HG03039 (cell line): ENCODE measurements around the gene CAPN12.
"Not testable (repeated sequence)": the region's sequence is repeated elsewhere in the genome, so short reads cannot be mapped to it uniquely, and the experiment has no call there.

ENCODE experiments used
- ATAC-seq: cut with Tn5 transposase; IDR thresholded peaks from one replicate; pipeline ENCODE4 v1.9.1; 2021; ENCODE audit warnings: mild to moderate bottlenecking, moderate library complexity; ENCODE audit not compliant: unreplicated experiment

The CAPN12 gene

DNA sequence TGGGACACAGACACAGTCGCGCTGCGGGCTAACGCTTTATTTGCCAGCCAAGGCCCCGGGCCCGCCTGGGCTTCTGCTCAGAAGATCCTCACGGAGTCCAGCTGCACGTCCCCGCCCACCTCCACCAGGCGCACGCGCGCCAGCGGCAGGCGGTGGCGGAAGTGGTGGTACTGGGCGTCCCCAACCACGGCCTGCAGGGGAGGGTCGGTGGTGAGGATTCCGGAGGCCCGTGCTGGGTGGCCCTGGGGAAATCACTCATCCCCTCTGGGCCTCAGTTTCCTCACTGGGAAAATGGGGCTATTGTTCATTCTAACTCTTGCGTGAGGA lies 26.6 kb upstream of the CAPN12 start:
- ATAC-seq = peak; percentile 49

DNA sequence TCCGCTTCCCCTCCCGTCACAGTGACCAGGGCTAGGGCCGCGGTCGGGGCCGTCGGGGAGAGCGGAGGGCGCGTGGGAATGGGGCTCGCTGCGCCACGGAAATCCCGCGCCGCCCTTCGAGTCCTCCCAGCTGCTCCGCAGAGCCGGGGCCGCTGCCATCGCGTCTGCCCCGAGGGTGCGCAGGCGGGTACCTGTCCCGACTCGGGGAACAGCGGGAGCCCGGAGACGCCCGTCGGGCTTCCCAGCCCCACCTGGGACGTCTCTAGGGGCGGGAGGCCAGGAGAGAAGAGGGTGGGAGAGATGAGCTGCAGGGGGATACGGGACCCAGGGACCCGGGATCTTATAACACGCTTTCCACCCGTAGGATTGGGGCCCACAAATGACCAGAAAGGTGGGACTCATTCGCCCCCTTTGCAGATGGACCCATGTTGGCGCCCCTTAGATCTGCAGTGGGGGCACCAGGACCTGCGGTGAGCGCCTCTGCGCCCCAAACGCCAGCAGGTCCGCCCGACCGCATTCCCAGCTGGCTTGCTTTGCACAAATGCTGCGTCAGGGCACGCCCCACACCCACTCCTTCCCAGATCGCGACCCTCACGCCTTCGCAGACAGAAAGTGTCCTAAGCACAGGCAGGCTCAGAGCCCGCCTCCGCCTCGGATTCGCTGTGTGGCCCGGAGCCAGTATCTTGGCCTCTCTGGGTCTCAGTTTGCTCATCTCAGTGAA lies 26.1 kb upstream of the CAPN12 start:
- ATAC-seq = peak; percentile 24

DNA sequence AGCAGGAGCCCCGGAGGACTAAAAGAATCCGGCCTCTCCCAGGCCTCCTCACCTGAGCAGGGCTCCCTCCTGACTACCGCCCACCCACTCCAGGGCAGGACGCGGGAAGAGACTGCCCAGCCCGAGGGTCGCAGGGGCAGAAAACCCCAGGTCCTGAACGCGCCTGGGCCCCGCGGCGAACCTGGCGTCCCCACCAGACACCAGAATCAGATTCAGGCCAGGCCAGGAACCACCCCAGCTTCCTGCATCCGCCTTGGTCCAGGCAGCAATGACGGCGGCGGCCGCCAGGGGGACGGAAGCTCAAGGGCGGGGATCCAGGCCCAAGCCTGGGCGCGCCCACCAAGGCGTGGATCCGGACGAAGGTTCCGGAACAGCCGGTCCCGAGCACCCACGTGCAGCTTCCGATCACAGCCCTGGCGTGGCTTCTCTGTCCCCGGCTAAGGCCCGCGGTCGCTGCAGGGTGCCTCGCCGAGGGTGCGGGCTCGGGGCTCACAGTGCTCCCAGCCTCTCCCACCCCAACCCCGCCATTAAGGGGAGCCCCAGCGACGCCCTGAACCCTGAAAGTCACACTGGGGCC lies 25.4 kb upstream of the CAPN12 start:
- no peak for ATAC-seq

DNA sequence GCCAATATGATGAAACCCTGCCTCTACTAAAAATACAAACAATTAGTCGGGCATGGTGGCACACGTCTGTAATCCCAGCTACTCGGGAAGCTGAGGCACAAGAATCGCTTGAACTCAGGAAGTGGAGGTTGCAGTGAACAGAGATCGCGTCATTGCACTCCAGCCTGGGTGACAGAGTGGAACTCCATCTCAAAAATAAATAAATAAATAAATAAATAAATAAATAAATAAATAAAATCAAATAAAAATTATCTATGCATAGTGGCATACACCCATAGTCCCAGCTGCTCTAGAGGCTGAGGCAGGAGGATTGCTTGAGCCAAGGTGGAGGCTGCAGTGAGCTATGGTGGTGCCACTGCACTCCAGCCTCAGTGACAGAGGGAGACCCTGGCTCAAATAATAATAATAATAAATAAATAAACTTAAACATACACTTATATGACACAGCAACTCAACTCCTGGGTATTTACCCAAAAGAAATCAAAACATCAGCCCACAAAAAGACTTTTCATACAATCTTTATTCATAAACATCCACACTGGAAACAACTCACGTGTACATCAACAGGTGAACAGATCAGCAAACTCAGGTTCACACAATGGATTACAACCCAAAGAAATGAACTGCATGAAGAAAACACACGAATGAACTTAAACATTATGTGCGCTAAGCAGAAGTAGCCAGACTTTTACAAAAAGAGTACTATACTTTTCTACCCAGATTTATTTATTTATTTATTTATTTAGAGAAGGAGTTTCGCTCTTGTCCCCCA lies 22.2 kb upstream of the CAPN12 start:
- ATAC-seq = no peak

DNA sequence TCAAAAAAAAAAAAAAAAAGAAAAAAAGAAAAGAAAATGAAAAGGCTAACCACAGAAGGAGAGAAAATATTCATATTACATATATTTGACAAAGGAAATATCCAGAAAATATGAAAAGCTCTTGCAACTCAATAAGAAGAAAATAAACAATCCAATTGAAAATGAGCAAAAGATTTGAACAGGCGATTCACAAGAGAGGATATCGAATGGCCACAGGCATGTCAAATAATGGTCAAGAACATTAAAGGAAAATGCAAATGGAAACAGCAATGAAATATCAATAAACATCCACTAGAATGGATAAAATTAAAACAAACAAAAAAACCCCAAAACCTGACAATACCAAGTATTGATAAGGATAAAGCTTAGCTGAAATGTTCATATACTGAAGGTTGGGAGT lies 20.9 kb upstream of the CAPN12 start:
- ATAC-seq = no peak

DNA sequence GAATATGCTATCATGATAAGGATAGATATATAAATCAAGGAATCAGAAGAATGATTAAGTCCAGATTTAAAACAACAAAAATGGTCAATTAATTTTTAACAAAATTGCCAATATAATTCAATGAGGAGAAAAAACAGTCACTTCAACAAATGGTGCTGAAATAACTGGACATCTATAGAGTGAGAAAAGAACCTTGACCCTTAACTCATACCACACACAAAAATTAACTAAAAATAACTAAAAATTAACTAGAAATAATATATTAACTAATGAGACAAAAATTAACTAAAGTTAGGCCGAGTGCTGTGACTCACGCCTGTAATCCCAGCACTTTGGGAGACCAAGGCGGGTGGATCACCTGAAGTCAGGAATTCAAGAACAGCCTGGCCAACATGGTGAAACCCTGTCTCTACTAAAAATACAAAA lies 19.5 kb upstream of the CAPN12 start:
- ATAC-seq = no peak

DNA sequence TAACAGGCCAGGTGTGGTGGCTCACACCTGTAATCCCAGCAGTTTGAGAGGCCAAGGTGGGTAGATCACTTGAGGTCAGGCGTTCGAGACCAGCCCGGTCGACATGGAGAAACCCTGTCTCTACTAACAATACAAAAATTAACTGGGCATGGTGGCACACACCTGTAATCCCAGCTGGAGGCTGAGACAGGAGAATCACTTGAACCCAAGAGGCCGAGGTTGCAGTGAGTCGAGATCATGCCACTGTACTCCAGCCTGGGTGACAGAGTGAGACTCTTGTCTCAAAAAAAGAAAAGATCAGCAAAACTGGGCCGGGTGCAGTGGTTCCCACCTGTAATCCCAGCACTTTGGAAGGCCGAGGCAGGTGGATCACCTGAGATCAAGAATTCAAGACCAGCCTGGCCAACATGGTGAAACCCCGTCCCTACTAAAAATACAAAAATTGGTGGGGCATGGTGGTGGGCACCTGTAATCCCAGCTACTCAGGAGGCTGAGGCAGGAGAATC lies 17.7 kb upstream of the CAPN12 start:
- not testable (repeated sequence) for ATAC-seq

DNA sequence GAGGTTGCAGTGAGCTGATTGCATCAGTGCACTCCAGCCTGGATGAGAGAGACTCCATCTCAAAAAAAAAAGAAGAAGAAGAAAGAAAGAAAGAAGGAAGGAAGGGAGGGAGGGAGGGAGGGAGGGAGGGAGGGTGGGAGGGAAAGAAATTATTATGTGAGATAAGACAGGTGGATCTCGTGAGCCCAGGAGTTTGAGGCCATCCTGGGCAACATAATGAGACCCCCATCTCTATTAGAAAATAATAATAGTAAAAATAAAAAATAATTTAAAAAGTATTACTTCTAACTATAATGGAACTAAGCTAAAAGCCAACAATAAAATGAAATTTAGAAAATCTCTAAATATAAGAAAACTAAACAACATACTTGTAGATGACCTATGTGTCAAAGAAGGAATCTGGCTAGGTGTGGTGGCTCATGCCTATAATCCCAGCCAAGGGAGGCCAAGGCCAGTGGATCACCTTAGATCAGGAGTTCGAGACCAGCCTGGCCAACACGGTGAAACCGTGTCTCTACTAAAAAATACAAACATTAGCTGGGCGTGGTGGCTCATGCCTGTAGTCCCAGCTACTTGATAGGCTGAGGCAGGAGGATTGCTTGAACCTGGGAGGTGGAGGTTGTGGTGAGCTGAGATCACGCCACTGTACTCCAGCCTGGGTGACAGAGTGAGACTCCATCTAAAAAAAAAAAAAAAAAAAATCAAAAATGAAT lies 16.7 kb upstream of the CAPN12 start:
- ATAC-seq = not testable (repeated sequence)

DNA sequence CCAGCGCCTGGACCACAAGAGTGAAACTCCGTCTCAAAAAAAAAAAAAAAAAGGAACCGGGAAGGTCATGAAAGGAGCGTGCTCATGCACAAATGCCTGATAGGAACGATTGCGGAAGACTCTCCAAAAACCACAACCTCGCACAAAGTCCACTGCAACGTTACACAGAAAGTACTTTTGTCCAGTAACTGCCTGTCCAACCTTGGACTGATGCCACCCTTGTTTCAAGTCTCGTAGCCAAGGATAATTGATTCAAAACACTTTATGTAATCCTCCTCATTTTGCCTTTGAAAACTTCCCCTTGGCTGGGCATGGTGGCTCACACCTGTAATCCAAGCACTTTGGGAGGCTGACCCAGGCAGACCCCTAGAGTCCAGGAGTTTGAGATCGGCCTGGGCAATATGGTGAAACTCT lies 15.3 kb upstream of the CAPN12 start:
- ATAC-seq = no peak

DNA sequence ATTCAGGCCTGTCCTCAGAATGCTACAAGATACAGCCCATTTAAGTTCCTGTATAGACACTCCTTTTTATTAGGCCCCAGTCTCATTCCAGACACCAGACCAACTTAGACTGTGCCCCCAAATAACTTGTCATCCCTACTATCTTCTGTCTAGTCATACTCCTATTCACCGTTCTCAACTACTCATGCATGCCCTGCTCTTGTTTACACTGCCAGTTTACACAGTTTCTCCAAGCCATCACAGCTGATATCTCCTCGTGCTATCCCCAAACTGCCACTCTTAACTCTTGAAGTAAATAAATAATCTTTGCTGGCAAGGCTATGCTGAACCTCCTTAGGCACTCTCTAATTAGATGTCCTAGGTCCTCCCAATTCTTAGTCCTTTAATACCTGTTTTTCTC lies 9.9 kb upstream of the CAPN12 start:
- not testable (repeated sequence) for ATAC-seq

DNA sequence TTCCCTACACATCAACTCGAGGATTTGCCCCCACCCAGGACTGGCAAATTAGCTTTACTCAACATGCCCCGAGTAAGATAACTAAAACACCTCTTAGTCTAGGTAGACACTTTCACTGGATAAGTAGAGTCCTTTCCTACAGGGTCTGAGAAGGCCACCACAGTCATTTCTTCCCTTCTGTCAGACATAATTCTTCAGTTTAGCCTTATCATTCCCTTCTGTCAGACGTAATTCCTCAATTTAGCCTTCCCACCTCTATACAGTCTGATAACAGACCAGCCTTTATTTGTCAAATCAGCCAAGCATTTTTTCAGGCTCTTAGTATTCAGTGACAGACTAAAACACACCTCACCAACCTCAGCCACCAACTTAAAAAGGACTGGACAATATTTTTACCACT lies 9.5 kb upstream of the CAPN12 start:
- ATAC-seq = not testable (repeated sequence)

DNA sequence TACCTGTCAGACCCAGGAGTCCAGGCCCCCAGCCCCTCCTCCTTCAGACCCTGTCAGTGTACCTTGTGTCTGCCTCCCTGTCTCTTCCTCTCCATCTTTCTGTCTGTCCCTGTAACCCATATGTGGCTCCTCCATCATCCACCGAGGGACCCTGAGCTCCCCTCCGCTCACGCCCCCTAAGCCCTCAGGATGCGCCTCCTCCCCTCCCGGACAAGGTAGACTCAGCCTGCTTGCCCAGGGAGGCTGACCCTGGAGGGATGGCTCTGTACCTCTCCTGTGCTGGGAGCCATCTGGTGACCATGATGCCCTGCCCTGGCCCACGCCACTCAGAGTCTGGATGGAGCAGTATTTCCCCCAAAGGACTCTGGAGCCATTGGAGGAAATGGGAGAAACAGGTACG lies 1.0 kb upstream of the CAPN12 start:
- ATAC-seq = no peak

DNA sequence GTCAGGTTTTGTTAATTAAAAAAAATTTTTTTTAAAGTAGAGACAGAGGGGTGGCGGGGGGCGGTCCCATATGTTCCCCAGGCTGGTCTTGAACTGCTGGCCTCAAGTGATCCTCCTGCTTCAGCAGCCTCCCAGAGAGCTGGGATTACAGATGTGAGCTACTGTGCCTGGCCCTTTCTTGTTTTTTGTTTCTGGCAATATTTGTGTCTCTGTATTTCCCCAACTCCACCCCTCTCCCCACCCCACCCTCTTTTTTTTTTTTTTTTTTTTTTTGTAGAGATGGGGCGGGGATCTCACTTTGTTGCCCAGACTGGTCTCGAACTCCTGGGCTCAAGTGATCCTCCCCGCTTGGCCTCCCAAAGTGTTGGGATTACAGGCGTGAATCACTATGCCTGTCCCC lies 600 bp upstream of the CAPN12 start:
- no peak for ATAC-seq

DNA sequence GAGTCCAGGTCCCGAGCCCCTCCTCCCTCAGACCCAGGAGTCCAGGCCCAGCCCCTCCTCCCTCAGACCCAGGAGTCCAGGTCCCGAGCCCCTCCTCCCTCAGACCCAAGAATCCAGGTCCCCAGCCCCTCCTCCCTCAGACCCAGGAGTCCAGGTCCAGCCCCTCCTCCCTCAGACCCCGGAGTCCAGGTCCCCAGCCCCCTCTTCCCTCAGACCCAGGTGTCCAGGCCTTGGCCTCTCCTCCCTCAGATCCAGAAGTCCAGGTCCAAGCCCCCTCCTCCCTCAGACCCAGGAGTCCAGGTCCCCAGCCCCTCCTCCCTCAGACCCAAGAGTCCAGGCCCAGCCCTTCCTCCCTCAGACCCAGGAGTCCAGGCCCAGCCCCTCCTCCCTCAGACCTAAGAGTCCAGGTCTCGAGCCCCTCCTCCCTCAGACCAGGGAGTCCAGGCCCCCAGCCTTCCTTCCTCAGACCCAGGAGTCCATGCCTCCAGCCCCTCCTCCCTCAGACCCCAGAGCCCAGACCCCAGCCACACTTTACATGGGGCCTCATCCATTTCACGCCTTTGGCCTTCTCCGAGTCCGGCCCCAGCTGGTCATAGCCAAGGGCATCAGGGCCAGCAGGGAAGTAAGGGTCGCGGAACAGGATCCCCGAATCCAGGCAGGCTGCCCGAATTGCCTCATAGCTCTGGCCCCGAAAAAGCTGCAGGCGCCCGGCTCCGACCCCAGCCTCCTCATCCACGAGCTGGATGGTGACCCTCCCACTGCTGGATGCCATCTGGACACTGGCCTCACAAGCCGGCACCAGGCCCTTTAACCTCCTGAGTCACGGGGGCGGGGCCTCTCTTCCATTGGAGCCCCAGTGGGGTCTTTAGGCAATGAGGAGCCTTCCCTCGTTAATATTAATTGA lies 628 bp downstream of the CAPN12 start:
- ATAC-seq = no peak

DNA sequence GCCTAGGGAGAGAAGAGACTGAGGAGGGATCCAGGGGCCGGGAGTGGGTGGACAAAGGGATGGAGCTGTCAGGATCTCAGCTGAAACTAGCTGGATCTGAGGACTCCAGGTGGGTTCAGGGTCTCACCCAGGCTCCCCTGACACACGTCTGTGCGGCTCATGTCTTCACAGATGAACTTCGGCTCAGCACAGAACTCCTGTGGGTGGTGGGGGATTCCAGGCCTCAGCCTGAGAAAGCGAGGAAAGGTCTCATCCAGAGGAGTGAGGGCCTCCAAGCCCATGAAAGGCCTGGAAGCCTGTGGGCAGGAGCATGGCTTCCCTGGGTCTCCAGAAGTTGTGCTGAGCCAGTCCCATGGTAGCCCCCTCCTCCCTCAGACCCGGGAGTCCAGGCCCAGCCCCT lies 1.4 kb downstream of the CAPN12 start:
- no peak for ATAC-seq

DNA sequence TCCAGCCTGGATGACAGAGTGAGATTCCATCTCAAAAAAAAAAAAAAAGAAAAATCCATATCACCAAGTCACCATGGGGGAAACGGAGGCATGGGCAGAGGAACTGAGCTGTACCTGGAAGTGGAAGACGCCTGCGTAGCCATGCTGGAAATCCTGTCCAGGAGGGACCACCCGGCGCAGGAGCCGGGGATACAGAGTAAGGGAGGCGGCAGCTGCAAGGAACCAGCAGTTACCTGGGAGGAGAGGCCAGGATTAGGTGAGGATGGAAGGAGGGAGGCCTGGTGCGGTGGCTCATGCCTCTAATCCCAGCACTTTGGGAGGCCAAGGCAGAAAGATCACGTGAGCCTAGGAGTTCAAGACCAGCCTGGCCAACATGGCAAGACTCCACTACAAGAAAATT lies 2.0 kb downstream of the CAPN12 start:
- ATAC-seq = no peak

DNA sequence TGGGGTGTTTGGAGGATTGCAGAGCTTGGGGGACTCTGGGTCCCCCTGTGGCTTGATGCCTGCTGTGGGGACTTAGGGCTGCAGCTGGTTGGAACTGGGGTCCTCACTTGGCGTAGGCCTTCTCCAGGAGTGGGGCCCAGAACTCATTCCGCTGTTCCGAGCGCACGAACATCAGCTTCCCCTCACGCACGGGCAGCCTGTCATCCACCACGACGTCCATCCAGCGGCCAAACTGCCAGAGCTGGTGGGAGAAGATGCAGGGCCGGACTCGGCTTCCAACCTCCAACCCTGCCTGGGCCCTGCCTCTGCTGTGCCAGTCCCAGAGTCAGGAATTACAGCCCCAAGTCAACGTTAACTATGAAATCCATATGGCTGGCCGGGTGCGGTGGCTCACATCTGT lies 2.6 kb downstream of the CAPN12 start:
- ATAC-seq = no peak

DNA sequence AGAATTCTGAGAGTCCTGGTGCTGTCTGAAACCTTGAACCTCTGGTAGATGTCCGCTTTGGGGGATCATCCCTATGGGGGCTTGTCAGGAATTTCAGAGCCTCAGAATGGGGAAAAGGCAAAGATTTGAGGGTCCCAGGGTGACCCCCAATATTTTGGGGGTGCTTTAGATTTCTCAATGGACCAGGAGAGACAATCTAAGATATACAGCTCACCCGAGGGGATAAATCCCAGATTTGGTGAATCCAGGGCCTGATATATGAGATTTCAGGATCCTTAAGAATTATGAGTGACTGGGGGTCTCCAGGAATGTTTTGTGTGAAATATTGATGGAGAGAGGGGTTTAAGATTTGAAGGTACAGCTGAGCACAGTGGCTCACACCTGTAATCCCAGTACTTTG lies 3.3 kb downstream of the CAPN12 start:
- no peak for ATAC-seq

DNA sequence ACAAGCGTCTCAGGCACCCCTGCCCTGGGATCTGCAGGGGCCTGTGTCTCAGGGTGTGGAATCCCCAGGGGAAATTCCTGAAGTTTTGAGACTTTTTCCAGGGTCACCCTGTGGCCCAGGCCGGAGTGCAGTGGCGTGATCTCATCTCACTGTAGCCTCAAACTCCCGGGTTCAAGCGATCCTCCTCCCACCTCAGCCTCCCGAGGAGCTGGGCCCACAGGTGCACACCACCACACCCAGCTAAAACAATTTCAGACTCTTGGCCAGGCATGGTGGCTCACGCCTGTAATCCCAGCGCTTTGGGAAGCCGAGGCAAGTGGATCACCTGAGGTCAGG lies 4.0 kb downstream of the CAPN12 start:
- ATAC-seq = no peak

DNA sequence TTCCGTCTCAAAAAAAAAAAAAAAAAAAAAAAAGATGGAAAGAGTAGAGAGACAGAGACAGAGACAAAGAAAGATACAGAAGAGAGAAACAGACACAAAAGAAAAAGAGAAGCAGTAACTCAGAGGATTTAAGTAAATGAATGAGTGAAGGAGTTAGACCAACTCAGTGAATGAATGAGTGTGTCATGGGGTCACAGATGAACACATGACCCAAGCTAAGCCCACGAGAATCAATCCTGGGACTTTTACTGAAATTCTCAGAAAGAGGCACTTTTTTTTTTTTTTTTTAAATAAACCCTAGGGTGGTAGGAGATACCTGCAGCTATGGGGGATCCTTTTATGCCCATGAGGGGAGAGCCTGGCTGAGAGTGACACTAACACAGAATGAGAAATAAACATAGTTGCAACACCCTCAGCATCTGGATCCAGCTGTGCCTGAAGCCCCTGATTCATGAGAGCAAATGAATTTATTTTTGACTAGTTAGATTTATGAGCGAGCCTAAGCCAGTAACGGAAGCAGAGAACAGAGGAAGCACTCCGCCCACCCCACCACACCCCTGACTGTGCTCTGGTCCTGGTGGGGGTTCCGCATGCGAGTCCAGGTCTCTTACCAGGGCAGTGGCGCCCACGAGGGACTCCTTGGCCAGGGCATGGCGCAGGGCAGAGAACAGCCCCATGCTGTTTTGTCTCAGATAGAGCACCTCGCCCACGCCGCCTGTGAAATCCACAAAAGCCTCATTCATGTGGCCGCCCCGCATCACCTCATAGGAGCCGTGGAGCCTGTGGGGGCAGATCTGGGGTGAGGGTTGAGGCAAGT lies 4.6 kb downstream of the CAPN12 start:
- ATAC-seq = no peak
